GM18517 (cell line): ENCODE measurements around the gene DNAJB8.

Source experiments
- ATAC-seq: cut with Tn5 transposase; IDR thresholded peaks from one replicate; pipeline ENCODE4 v1.9.1; 2021; ENCODE audit warnings: mild to moderate bottlenecking, moderate library complexity; ENCODE audit not compliant: unreplicated experiment

The DNAJB8 gene

DNA sequence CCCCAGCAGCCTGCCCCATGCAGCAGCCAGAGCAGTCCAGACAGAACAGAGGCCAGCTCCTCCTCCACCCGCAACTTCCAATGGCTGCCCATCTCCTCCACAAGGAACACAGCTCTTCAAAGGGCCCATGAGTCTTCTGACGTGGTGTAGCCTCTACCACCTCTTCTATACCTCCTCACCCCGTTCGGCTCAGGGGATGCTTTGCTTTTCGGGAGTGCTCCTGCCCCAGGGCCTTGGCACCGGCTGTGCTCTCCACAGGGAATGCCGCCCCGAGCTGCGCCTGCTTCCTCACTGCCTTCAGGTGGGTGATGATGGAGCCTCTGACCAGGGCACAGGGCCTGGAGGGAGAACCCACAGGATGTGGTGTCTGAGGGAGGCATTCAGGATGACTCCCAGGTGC is 14.6 kb downstream of the DNAJB8 start:
- ATAC-seq, result no peak

DNA sequence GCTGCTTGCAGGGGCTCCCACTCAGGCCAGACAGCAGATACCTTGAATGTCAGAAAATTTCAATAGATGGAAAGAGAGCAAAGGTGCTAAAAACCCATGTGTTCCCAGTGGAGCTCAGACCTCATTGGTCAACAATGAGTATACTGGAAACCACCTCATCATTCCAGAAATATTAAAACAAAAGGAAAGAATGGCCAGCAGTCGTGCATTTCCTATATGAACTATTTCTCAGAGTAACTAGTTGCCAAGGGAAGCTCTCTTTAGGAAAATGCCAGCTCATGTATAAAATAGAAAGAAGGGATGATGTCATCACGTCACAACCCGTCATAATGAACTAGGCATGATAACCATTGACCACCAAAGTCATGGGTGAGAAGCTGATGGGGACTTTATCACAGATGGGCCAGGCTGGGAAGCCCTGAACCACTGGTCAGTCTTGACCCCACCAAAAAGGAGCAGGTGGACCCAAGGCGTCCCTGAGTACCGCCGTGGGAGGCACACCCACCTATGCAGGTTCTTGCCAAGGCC is 17.5 kb downstream of the DNAJB8 start:
- no peak for ATAC-seq

DNA sequence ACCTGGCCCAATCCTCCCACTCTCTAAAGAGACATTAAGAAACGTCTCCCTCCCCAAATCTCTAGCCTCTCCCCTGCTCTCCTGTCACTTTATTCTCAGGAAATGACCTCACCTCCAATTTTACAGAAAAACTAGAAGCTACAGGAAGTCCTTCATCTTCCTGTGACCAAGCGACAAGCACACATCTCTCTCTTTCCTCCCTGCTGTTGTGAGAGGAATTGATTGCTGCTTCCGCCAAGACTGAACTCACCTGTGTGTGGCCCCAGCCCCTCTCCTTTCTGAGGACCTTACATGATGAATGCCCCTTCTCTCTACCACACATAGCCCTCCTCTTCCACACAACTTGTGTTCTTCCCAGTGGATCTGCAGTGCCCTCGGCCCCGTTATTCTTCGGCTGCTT is 18.2 kb downstream of the DNAJB8 start:
- no peak for ATAC-seq

GRCh38 chr3:128447561-128448013 is 19.1 kb downstream of the DNAJB8 start:
- ATAC-seq, result no peak

DNA sequence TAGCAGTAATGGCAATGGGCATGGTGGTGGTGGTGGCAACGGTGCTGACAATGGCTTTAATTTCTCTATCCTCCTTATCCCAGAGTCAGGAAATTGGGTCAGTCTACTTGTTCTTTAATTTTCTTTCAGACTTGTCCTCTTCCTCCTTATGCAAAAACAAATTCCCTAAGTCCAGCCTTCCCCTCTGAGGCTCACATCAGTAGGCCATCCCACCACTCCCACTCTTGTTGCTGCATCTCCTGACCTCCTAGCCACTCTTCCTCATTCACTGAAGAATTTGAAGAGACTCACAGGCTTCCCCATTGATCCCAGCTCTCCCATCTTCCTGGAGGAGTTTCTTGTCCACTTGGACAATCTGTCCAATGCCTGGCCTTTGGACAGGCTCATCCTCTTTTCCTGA is 19.9 kb downstream of the DNAJB8 start:
- no peak for ATAC-seq

DNA sequence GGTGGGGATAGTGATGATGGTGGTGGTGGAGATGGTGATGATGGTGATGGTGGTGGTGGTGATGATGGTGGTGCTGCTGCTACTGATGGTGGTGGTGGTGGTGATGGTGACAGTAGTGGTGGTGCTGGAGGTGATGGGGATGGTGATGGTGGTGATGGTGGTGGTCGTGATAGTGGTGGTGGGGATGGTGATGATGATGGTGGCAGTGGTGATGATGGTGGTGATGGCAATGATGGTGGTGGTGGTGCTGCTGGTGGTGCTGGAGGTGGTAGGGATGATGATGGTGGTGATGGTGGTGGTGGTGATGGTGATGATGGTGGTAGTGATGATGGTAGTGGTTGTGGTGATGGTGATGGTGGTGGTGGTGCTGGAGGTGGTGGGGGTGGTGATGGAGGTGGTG is 21.3 kb downstream of the DNAJB8 start:
- no peak for ATAC-seq

DNA sequence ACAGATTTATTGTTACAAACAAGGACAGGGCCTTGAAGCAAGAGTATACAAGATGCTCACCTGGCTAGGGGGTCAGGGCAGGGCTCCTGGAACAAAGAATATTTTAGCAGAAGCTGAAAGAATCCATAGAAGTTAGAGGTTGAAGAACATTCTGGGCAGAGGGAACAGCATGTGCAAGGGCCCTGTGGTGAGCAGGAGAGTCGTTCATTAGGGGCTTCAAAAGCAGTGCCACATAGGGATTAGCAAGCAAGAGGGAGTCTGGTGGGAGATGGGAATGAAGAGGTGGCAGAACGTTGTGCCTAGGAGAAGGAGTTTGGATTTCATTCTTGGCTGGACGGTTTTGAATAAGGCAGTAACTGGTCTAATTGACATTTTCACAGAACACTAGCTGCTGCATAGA is 22.9 kb downstream of the DNAJB8 start:
- ATAC-seq, result no peak

- no peak for ATAC-seq
These were observed 23.7 kb downstream of the DNAJB8 start for GRCh38 chr3:128442949-128443348.

DNA sequence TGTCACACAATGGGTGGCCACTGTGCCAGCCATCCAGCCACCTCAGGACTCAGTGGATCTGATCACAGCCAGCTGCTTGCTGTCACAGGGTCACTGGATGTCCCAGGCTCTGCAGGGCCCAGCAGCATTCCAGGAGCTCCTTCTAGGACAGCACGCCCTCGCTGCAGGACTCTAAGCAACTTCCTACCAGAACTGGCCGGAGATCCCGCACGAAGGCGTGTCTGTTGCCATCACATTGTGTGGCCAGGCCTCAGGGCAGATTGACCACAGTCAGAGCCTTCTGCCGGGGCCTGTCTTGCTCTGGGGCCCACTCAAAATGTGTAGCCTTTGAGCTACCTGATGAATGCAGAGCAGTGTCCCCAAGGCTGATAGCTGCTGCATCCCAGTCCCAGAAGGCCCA is 24.6 kb downstream of the DNAJB8 start:
- no peak for ATAC-seq

DNA sequence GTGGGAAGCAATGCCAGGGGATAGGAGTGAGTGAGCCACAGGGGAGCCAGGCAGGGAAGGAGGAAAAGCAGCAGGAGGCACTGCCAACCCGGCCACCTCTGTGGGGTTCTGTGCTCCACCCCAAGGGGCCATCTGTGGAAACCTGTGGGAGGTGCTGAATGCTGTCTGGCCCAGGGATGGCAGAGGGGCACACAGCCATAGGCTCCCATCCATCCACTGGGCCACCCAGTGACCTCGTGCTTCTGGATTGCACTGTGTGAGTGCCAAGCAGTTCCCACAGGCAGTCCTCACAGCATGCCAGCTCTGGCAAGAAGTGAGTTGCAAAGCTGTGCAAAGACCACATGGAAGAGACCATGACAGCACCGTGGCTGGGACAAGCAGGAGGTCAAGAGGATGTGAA is 27.5 kb downstream of the DNAJB8 start:
- ATAC-seq, result no peak

- no peak for ATAC-seq
These were observed 28.1 kb downstream of the DNAJB8 start for GRCh38 chr3:128438488-128439072.

DNA sequence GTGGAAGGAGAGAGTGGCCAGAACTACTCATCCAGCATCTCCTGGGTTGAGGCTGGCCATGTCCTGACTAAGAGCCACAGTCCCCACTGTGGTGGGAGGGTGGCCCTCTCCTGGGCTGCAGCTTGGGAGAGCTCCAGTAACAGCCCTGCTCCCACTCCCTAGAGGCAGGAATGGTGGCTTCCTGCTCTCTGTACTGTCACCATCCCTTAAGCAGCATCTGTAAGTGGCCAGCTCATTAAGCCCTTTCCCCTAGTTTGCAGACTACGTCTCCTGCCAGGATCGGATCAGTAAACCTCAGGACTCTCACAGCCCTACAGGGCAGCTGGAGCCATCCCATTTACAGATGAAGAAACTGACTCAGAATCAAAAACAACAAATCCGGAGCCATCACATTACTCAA is 30.5 kb downstream of the DNAJB8 start:
- ATAC-seq, result no peak

DNA sequence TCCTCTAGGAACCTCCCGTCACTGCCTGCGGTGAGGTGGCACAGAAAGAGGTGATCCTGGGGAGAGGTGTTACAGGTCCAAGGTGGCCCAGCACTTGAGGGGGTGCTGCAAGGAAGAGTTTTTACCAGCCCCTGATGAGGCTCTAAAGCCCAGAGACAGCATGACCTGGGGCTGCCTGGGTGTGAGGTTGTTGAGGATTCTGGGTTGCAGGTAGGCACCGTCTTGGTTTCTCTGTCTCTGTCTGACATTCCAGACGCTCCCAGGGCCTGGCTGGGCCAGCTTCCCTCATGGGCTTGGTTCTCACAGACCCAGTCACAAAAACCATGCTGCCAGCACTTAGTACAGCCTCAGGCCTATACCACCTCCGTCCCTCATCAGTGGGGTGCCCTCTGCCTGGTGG is 31.1 kb downstream of the DNAJB8 start:
- ATAC-seq, result no peak

- ATAC-seq, result no peak
These were observed 31.6 kb downstream of the DNAJB8 start for GRCh38 chr3:128435058-128435457.

DNA sequence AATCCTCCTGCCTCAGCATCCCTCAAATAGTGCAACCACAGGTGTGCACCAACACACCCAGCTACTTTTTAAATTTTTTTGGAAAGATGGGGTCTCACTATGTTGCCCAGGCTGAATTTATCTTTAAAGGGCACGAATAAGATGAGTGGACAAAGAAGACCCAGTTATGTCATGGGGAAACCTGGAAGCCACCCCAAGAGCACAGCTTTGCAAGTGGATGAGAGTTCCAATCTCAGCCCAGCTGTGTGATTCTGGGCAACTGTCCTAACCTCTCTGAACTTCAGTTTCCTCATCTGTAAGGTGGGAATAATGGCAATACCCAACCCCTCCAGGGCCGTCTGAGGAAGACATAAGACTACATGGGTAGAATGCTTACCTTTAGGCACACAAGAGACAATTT is 32.2 kb downstream of the DNAJB8 start:
- no peak for ATAC-seq

- ATAC-seq, result no peak
These were observed 32.9 kb downstream of the DNAJB8 start for GRCh38 chr3:128433837-128434165.

DNA sequence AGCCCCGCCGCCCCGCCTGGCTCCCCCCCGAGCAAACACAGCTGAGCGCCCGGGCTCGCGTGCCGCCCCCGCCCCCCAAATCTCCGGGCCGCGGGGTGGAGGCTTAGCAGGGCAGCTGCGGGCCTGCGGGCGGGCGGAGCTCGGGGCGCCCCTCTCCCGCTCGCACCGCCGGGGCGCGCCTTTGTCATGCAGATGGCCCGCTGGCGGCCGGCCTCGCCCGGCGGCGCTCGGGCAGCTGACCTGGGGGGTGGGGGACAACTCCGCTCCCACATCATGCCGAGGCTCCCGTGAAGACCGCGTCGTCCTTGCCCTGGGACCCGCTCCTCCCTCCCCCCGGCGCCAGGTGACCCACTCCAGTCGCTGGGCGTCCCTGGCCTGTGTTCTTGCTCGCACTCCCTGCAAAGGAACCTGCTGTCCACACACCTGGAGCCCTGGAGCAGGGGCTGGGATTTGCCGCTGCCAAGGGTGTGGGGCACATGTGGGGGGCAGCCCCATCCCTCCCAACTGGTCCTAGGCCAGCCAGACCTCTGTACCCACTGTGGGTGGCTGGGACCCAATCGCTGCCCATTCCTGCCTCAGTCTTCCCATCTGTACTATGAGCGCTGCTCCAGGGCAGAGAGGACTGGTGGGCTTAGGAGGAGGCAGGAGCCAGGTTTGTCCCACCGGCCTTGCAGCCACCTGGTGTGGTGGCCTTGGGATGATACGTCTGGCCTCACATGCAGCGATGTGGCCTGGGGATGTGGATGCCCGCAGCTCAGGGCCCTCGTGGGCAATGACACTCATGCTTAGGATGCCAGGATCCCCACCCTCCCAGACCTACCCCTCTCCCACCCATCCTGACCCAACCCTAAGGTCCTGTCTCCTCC is 33.5 kb downstream of the DNAJB8 start:
- ATAC-seq, result no peak

GRCh38 chr3:128432301-128432970 is 34.3 kb downstream of the DNAJB8 start:
- no peak for ATAC-seq

GRCh38 chr3:128431803-128432300 is 34.8 kb downstream of the DNAJB8 start:
- no peak for ATAC-seq

- ATAC-seq, result no peak
These were observed 36.0 kb downstream of the DNAJB8 start for GRCh38 chr3:128430731-128431130.

- ATAC-seq, result no peak
These were observed 36.4 kb downstream of the DNAJB8 start for GRCh38 chr3:128430301-128430700.

DNA sequence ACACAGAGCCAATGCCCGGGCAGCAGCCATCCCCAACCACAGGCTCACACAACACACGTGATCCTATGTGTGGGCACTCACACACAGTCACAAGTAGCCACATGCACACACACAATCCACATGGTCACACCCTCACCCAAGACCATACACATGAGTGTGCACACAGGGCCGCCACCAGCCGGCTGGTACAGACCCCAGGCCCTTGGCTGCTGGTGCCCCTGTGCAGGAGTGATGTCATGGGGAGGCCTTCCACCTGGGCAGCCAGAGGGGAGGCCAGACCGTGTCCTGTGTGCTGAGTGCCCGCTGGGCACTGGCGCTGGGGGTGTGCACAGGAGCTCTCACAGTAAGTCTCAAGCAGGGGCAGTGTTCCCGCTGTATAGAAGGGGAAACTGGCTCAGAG is 36.9 kb downstream of the DNAJB8 start:
- ATAC-seq, result no peak
